ENCODE results near the gene TRIM2.

DNA sequence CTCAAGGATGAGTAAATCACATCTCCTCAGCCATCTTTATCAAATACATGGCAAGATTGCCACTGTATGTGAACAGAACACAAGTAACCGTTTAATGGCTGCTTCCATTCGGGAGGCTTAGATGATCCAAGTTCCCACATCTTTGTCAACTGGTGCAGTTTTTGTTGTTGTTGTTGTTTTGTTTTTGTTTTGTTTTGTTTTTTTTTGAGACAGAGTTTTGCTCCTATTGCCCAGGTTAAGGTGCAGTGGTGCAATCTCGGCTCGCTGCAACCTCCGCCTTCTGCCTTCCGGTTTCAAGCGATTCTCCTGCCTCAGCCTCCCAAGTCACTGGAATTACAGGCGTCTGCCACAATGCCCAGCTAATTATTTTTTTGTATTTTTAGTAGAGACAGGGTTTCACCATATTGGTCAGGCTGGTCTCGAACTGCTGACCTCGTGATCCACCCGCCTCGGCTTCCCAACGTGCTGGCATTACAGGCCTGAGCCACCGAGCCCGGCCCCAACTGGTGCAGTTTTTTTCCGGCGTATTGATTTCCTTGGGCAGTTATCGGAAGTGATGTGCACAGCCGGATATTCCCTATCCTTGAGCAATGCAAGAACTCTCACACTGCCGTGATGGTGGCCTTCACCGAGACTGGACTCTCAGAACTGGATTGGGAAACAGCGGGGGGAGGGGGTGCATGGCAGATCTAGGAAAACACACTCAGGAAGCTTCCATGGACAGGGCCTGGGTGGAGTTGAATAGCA, 29.2 kb upstream of the TRIM2 start:
- TF ChIP-seq, protein P1, sequence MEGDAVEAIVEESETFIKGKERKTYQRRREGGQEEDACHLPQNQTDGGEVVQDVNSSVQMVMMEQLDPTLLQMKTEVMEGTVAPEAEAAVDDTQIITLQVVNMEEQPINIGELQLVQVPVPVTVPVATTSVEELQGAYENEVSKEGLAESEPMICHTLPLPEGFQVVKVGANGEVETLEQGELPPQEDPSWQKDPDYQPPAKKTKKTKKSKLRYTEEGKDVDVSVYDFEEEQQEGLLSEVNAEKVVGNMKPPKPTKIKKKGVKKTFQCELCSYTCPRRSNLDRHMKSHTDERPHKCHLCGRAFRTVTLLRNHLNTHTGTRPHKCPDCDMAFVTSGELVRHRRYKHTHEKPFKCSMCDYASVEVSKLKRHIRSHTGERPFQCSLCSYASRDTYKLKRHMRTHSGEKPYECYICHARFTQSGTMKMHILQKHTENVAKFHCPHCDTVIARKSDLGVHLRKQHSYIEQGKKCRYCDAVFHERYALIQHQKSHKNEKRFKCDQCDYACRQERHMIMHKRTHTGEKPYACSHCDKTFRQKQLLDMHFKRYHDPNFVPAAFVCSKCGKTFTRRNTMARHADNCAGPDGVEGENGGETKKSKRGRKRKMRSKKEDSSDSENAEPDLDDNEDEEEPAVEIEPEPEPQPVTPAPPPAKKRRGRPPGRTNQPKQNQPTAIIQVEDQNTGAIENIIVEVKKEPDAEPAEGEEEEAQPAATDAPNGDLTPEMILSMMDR (IDR thresholded peaks at IDR 0.05), result no peak
- TF ChIP-seq POLR2A (IDR thresholded peaks at IDR 0.05), result no peak

Data from adrenal gland (tissue), 5 donors.